ENCODE results near the gene MAGOHB. TPM values are rescaled to one million over a fixed set of nuclear protein-coding genes. Genes with fewer than 3 reads are reported as not detected.
"Not testable (repeated sequence)": the region's sequence is repeated elsewhere in the genome, so short reads cannot be mapped to it uniquely, and the experiment has no call there.

MAGOHB gene
- total RNA-seq, 1 experiment from 2014 or later, result 65.2 TPM

DNA sequence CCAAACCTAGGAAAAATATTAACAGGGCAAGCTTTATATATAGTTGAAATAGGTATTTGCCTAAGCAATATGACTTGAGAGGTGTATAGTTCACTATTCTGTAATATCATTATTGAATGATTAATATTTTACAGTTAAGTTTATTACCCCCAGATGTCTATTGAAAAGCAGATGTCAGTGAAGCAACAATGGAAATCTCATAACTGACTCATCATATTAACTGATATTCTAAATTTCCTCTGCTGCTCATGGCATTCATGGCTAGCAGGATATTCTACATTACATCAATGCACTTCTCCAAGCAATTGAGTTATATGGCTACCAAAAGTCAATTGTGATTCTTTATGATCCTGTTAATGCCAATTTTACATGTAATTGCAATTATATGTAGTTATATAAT lies 9.7 kb upstream of the MAGOHB start:
- no peak overlapping the region for H3K27ac ChIP-seq
- no peaks in the 10 kb centered on the region for H3K27me3 ChIP-seq
- peaks cover 17% of the 10 kb centered on the region for H3K4me1 ChIP-seq
- H3K4me3 ChIP-seq, result no peak overlapping the region
- no peak for DNase-seq
- H3K9me3 ChIP-seq (replicated peaks), result no peaks in the 10 kb centered on the region
- no peaks in the 10 kb centered on the region for H3K36me3 ChIP-seq

DNA sequence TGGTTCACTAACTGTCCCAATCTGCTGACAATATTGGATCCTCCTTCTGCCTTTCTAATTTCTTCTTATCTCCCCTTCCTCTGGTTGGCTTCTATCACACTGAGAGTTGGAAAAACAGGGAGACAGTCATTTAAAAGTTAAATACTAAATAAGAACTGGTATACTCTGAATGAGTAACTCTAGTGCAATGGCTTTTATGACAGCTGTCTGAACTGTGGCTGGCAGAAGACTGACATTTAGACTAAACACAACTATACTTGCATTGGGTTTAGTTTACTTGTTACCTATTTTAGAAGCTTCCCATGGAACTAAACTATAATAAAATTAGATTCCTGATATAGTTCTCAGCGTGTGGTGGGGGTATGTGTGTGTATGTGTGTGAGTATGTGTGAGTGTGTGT lies 7.9 kb upstream of the MAGOHB start:
- Histone ChIP-seq H3K4me3 (no peak overlapping the region), H3K27ac (no peak overlapping the region), H3K36me3 (no peaks in the 10 kb centered on the region), H3K9me3 (replicated peaks) (no peaks in the 10 kb centered on the region), H3K4me1 (peaks cover 17% of the 10 kb centered on the region), H3K27me3 (no peaks in the 10 kb centered on the region)
- no peak for DNase-seq

DNA sequence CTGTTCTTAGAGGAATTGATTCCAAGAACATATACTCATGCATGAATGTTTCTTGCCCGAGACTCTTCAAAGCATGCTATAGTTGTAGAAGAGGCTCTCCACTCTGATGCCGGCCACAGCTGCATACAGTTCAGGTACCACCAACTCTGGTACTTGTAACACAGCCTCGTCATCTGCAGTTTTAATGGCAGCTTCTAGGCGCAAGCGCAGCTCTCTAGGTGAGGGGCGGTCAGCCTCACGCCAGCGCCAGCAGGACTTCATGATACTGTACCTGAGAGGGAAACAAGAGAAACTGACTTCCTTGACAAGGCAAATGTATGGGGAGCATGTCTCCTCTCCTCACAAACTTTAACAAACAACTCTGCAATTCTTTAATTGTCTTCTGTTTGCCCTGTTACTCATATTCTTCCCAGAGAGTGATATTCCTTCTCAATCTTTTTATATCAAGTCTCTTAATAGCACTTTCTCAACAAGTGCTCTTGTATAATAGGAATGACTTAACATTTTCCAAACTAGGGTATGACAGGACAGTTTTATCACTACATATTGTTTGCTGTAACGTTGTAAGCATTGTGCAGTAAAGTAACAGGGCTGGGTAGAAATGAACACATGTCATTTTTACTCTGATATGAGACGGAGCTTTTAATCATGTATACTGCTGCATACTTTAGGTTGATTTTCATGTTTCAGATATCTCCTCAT lies 6.8 kb upstream of the MAGOHB start:
- no peaks in the 10 kb centered on the region for H3K36me3 ChIP-seq
- H3K27me3 ChIP-seq, result no peaks in the 10 kb centered on the region
- H3K4me3 ChIP-seq, result no peak overlapping the region
- no peak overlapping the region for H3K27ac ChIP-seq
- H3K9me3 ChIP-seq (replicated peaks), result no peaks in the 10 kb centered on the region
- DNase-seq, result no peak
- H3K4me1 ChIP-seq, result peaks cover 17% of the 10 kb centered on the region

DNA sequence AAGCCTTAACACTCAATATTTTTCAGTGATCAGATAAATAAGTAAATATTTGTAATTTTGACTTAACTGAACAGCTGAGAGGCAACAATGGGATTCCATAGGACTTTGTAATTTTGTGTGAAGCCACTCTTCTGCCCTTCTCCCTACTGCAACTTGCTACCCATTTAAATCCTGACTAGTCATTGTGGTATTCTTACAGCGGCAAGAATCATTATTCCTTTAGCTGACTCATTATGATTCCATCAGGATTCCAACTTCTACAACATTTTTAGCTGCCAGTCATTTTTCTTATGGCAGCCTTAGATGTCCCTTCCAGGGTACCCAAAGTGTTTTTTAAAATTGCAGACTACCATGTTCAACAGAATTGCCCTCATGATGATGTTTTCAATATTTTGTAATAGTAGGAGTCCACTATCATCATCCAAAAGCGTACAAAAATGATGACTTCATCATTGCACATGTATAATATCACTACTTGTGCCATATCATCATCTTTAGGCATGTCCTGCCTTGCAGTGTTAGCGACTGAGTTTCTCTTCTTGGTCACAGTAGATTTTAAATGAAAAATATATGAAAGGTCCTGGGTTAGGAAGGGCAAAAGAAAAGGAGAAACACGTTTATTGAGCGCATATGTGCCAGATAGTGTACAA lies 5.1 kb upstream of the MAGOHB start:
- H3K4me3 ChIP-seq, result no peak overlapping the region
- H3K9me3 ChIP-seq (replicated peaks), result no peaks in the 10 kb centered on the region
- H3K27me3 ChIP-seq, result no peaks in the 10 kb centered on the region
- peaks cover 9% of the 10 kb centered on the region for H3K4me1 ChIP-seq
- H3K36me3 ChIP-seq, result no peaks in the 10 kb centered on the region
- DNase-seq, result no peak
- H3K27ac ChIP-seq, result peak overlapping the region; percentile 52

DNA sequence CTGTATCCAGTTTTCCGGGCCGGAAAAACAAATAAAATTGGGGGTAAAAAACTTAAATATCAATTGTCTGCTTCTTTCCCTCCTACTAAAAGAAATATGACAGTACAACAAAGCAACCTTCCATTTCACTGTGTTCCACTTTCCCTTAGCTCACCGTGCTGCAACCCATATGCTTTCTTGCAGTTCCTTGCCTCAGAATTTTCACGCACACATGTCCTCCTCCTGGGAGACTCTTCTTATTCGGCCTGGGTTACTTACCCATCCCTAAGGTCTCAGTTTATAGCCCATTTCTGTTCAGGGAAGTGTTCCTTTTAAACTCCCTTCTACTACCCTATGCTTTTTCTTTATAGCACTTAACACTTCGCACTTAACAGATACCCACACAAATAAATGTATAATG lies 4.5 kb upstream of the MAGOHB start:
- H3K4me1 ChIP-seq, result peaks cover 9% of the 10 kb centered on the region
- no peak overlapping the region for H3K4me3 ChIP-seq
- peak overlapping the region; percentile 52 for H3K27ac ChIP-seq
- no peaks in the 10 kb centered on the region for H3K9me3 ChIP-seq (replicated peaks)
- no peaks in the 10 kb centered on the region for H3K27me3 ChIP-seq
- no peaks in the 10 kb centered on the region for H3K36me3 ChIP-seq
- no peak for DNase-seq

DNA sequence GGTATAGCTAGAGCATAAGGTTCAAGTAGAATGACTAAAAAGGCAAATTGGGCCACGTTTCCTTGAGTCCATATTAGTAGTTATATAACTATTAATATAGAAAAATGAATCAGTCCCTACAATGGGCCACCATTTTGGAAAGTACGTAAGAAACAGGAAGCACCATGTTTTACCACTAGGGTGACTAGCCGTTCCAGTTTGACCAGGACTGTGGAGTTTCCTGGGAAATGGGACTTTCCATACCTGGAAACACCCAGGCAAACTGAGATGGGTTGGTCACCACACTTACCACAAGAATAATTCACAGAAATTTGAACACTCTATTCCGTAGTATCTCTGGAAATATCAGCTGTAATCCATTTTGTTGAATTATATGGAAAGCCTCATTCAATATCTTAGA lies 2.1 kb upstream of the MAGOHB start:
- Histone ChIP-seq H3K27ac (no peak overlapping the region), H3K4me3 (no peak overlapping the region), H3K9me3 (replicated peaks) (no peaks in the 10 kb centered on the region), H3K36me3 (peaks cover 7% of the 10 kb centered on the region; the same call in 1 of the 2 replicates), H3K27me3 (no peaks in the 10 kb centered on the region), H3K4me1 (peaks cover 11% of the 10 kb centered on the region)
- no peak for DNase-seq

DNA sequence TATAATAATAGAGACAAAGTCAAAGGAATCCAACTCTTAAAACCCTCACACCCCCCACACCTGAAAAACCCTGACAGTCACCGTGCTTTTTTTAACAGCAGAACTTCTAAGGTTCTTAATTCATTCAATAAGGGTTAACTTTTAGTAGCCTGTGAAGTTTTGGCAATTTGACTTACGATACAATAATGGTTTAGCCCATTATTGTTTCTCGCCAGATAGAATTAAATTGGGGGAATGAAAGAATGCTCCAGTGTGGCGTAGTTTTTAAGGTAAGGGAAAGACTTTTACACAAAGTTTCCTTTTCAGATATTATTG lies 604 bp upstream of the MAGOHB start:
- no peak for DNase-seq
- Histone ChIP-seq H3K36me3 (peaks cover 13% of the 10 kb centered on the region), H3K4me3 (peak overlapping the region; percentile 92), H3K27ac (peak overlapping the region; percentile 96; the same call in 1 of the 2 replicates), H3K9me3 (replicated peaks) (no peaks in the 10 kb centered on the region), H3K4me1 (peaks cover 9% of the 10 kb centered on the region), H3K27me3 (no peaks in the 10 kb centered on the region)

DNA sequence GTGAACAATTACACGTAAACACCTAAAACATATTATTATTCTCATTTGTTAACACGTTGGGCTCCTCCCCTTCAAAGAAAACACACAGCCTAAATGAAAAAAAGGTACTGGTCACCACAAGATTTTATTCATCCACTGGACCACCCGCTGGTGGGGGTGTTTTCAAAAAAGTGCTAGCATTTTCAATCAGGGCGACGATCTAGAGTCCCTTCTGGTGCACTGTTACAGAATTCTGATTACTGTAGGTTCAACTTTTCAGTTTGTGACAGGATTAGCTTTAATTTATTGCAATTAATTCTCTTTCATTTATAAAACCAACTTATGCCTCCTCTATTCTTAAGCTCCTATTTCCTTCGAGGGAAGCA lies 443 bp downstream of the MAGOHB start:
- no peaks in the 10 kb centered on the region for H3K9me3 ChIP-seq (replicated peaks)

DNA sequence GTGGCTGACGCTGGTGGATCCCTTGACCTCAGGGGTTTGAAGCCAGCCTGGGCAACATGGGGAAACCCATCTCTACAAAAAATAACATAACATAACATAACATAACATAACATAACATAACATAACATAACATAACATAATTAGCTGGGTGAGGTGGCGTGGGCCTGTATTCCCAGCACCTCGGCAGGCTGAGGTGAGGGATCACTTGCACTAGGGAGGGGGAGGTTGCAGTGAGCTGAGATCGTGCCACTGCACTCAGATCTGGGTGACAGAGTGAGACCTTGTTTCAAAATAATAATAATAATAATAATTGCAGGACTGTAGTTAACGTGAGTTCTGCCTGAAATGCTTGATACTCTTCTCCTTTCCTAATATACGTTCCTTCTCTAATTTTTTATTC lies 1.3 kb downstream of the MAGOHB start:
- Histone ChIP-seq H3K27me3 (no peaks in the 10 kb centered on the region), H3K27ac (no peak overlapping the region; the same call in 1 of the 2 replicates), H3K4me3 (peak overlapping the region; percentile 92), H3K36me3 (peaks cover 29% of the 10 kb centered on the region), H3K4me1 (peaks cover 2% of the 10 kb centered on the region; the same call in 1 of the 2 replicates), H3K9me3 (replicated peaks) (no peaks in the 10 kb centered on the region)
- DNase-seq, result no peak

More for the DNA sequence above, 443 bp downstream of the MAGOHB start:
- peaks cover 22% of the 10 kb centered on the region for H3K36me3 ChIP-seq
- H3K27ac ChIP-seq, result peak overlapping the region; percentile 96
- H3K27me3 ChIP-seq, result no peaks in the 10 kb centered on the region
- peak overlapping the region; percentile 92 for H3K4me3 ChIP-seq
- H3K4me1 ChIP-seq, result peaks cover 2% of the 10 kb centered on the region
- no peak for DNase-seq

DNA sequence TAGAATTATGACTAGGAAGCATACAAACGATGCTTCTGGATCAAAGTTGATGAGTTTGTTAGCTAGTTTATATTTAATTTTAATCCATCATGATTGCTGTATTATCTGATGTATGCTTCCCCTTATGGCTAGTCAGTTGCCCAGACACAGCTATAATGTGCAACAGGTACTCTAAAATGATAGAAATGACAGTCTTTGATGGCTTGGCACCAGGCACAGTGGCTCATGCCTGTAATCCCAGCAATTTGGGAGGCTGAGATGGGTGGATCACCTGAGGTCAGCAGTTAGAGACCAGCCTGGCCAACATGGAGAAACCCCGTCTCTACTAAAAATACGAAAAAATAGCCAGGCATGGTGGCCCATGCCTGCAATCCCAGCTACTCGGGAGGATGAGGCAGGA lies 2.2 kb downstream of the MAGOHB start:
- H3K4me1 ChIP-seq; DNase-seq; H3K9me3 ChIP-seq (replicated peaks); H3K27me3 ChIP-seq; H3K4me3 ChIP-seq; H3K27ac ChIP-seq: not testable (repeated sequence)
- H3K36me3 ChIP-seq, result peaks cover 38% of the 10 kb centered on the region

DNA sequence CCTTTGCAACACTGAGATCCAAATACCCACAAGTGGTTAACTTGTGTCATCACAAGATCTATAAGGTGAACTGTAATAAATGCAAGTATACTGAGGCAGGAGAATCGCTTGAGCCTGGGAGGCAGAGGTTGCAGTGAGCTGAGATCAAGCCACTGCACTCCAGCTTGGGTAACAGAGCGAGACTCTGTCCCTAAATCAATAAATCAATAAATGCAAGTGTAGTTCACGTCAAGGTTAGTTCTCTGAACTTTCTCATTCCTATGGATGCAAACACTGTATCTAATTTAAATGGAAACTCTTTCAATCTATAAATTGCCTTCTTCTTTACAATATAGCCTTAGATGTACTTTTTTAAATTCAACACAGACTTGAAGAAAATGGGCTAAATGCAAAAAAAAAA lies 3.2 kb downstream of the MAGOHB start:
- no peaks in the 10 kb centered on the region for H3K27me3 ChIP-seq
- no peak overlapping the region for H3K4me3 ChIP-seq
- no peaks in the 10 kb centered on the region for H3K9me3 ChIP-seq (replicated peaks)
- peaks cover 2% of the 10 kb centered on the region; the same call in 1 of the 2 replicates for H3K4me1 ChIP-seq
- peaks cover 45% of the 10 kb centered on the region for H3K36me3 ChIP-seq
- H3K27ac ChIP-seq, result no peak overlapping the region
- no peak for DNase-seq

DNA sequence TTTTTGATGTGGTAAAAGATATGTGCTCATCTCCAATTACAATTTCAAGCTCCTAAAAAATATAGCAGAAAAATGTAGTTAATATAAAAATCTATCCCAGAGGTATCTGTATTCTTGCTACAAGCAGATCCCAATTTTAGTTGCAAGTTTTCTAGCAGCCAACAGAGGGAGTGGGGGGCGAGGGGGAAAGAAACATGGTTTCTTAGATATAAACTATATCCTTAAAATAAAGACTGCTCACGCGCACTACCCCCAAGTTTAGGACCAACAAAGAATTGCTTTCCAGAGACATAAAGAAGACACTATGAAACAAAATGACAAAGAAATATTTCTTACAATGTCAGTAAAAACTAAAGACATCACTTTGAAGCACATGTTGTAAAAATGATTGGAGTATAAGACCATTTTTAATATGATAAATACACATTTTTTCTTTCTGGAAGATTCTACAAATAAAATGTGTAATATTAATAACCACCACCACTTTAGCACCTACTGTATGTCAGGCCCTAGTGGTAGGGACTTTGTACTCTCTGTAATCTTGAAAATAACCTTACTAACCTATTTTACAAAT lies 5.4 kb downstream of the MAGOHB start:
- Histone ChIP-seq H3K9me3 (replicated peaks) (no peaks in the 10 kb centered on the region), H3K4me1 (peaks cover 2% of the 10 kb centered on the region; the same call in 1 of the 2 replicates), H3K4me3 (no peak overlapping the region), H3K27me3 (no peaks in the 10 kb centered on the region), H3K27ac (no peak overlapping the region), H3K36me3 (peaks cover 45% of the 10 kb centered on the region)
- peak in 1 of 2 experiments; percentile 18 for DNase-seq

DNA sequence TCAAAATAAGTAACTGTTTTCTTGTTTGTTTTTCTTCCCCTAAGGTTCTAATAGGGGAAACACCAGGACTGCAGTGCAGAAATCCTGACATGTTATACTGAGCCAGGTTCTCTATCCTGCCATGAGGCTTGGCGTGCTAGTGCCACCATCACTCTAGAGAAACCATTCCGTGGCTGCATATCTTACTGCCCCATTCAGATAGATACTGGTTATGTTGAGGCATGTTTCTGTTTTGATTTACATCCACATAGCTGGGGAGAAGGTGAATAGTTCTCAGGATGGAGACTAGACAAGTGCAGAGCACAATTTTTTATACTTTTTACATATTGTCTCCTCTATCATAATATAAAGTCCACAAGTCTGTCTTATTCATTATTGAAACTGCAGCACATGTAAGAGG lies 11.5 kb downstream of the MAGOHB start:
- no peaks in the 10 kb centered on the region for H3K27me3 ChIP-seq
- H3K36me3 ChIP-seq, result peaks cover 13% of the 10 kb centered on the region
- H3K4me1 ChIP-seq, result no peaks in the 10 kb centered on the region
- H3K4me3 ChIP-seq, result no peak overlapping the region
- H3K27ac ChIP-seq, result no peak overlapping the region
- DNase-seq, result no peak
- H3K9me3 ChIP-seq (replicated peaks), result no peaks in the 10 kb centered on the region

DNA sequence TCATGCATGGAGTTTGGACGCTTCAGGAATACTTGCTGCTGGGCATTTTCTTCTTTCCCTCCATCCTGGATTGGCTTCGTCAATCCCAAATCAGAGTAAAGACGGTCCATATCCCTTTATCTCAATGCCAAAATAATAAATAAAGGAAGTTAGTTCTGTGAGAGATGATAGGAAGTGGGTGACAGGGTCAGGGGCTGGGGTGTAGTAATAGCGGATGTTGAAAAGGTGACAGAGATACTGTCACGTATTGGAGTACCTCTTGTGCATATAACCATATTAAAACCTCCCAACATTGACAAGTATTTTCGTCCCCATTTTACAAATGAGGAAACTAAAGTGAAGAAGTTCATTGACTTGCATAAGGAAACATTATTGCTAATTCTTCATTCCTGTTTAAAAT lies 12.4 kb downstream of the MAGOHB start:
- Histone ChIP-seq H3K4me1 (no peaks in the 10 kb centered on the region), H3K4me3 (no peak overlapping the region), H3K27me3 (no peaks in the 10 kb centered on the region), H3K27ac (no peak overlapping the region), H3K9me3 (replicated peaks) (no peaks in the 10 kb centered on the region), H3K36me3 (peaks cover 5% of the 10 kb centered on the region)
- no peak for DNase-seq

DNA sequence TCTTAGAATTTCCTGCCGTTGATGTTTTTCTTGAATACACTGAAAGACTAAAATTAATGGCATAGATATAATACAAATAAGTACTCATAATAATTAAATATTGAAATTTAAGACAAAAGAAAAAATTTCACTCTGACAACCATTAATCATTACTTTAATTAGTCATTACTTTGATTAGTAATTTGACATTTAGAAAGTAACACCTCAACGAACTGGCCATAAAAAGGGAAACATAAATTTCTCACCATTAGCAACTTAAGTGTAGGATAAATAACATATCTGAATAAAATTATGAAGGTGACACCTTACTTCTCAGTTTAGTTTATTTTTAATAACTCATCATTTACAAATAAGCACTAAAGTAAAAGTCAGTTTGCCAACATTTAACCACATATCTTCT lies 17.5 kb downstream of the MAGOHB start:
- Histone ChIP-seq H3K4me3 (no peak overlapping the region), H3K27me3 (no peaks in the 10 kb centered on the region), H3K9me3 (replicated peaks) (no peaks in the 10 kb centered on the region), H3K36me3 (no peaks in the 10 kb centered on the region; the same call in 1 of the 2 replicates), H3K4me1 (peaks cover 12% of the 10 kb centered on the region), H3K27ac (no peak overlapping the region)
- no peak for DNase-seq

Measured in SJCRH30 (cell line).